WTC11 (cell line): ENCODE data around the gene CHST11. TPM values are rescaled to one million over a fixed set of nuclear protein-coding genes. Genes with fewer than 3 reads are reported as not detected.

Source experiments
- ATAC-seq: fragments of 200-7000 bp; cut with Tn5 transposase; 2 replicates; pipeline ENCODE4 v1.10.0; 2021; ENCODE audit warnings: mild to moderate bottlenecking, moderate library complexity
- CTCF ChIA-PET: fragments of 300-600 bp; sonication (Branson Sonifier 250); formaldehyde crosslinking; loops from one replicate; lab custom pipeline; 2021; ENCODE audit warnings: antibody characterized with exemption; lab: Charles Lee
- POLR2A ChIA-PET: fragments of 350-600 bp; sonication (Branson Sonifier 250); formaldehyde crosslinking; loops from one replicate; lab custom pipeline; 2021; ENCODE audit warnings: antibody characterized with exemption; lab: Charles Lee
- DNase-seq: peaks from one replicate; pipeline ENCODE4 v3.0.0; 2021; ENCODE audit warnings: low spot score
- H3K27ac Mint-ChIP-seq: 2 replicates; pipeline ENCODE4 v1.8.0; 2021; ENCODE audit warnings: mixed read lengths
- H3K27me3 Mint-ChIP-seq: 2 replicates; pipeline ENCODE4 v1.8.0; 2021; ENCODE audit warnings: low read depth, mild to moderate bottlenecking, moderate library complexity, mixed read lengths
- H3K36me3 Mint-ChIP-seq: 2 replicates; pipeline ENCODE4 v1.8.0; 2021; ENCODE audit warnings: mixed read lengths
- H3K4me1 Mint-ChIP-seq: 2 replicates; pipeline ENCODE4 v1.8.0; 2022; ENCODE audit warnings: mixed read lengths
- H3K4me3 Mint-ChIP-seq: 2 replicates; pipeline ENCODE4 v1.8.0; 2021; ENCODE audit warnings: mild to moderate bottlenecking, moderate library complexity, mixed read lengths
- H3K9me3 Mint-ChIP-seq: 2 replicates; pipeline ENCODE4 v1.8.0; 2021; ENCODE audit warnings: mixed read lengths
- CREB1 ChIP-seq: sonication (generic); formaldehyde crosslinking; IDR thresholded peaks from 2 replicates; pipeline ENCODE4 v1.8.0; 2023; ENCODE audit warnings: mild to moderate bottlenecking, missing genetic modification reagents
- OVOL2 ChIP-seq: fragments of 250-450 bp; sonication (Bioruptor Pico); IDR thresholded peaks from 2 replicates; pipeline ENCODE4 v1.9.0; 2021; ENCODE audit warnings: mild to moderate bottlenecking, borderline replicate concordance
- total RNA-seq: library from RNA; stranded (reverse); gene quantifications from 3 replicates; pipeline ENCODE4 v1.2.3, GENCODE V29; 2021
- TF ChIP-seq, protein P1 (sequence below): sonication (generic); formaldehyde crosslinking; IDR thresholded peaks from 2 replicates; pipeline ENCODE4 v1.8.0; 2023; ENCODE audit warnings: missing genetic modification reagents, mild to moderate bottlenecking, borderline replicate concordance
- TF ChIP-seq, protein P2 (sequence below): sonication (generic); formaldehyde crosslinking; IDR thresholded peaks from 2 replicates; pipeline ENCODE4 v1.8.1; 2022; ENCODE audit warnings: mild to moderate bottlenecking, missing genetic modification reagents, moderate library complexity, borderline replicate concordance
- TF ChIP-seq, protein P3 (sequence below): sonication (generic); formaldehyde crosslinking; IDR thresholded peaks from 2 replicates; pipeline ENCODE4 v1.8.1; 2022; ENCODE audit warnings: low read depth, missing genetic modification reagents, borderline replicate concordance
- TF ChIP-seq, protein P4 (sequence below): sonication (generic); formaldehyde crosslinking; IDR thresholded peaks from 2 replicates; pipeline ENCODE4 v1.8.0; 2022; ENCODE audit warnings: missing genetic modification reagents
- TF ChIP-seq, protein P5 (sequence below): sonication (generic); formaldehyde crosslinking; IDR thresholded peaks from 2 replicates; pipeline ENCODE4 v1.8.1; 2023; ENCODE audit warnings: mild to moderate bottlenecking, missing genetic modification reagents, moderate library complexity
- TF ChIP-seq, protein P6 (sequence below): fragments of 250-450 bp; sonication (Bioruptor Pico); conservative IDR thresholded peaks from 2 replicates; pipeline ENCODE4 v1.9.0; 2021; ENCODE audit warnings: mild to moderate bottlenecking

CHST11 gene
- total RNA-seq, 1 experiment from 2014 or later: 24.2 TPM

DNA sequence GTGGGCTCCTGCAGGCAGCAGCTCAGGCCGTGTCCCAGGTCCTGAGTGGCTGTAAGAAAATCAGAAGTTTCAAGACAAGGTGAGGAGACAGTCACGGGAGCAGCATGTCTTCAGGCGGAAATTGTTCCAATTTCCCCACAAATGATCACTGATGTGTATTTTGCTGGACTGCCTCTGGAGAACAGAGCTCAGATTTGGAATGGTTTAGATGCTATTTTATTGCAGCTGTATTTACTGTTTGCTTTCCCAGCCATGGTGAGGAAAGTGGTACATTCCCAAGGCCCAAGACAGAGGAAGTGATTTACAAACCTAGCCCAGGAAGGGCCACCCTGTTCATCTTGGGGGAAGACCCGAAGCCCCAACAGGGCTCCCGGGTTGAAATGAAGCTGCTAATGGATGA is 195.6 kb downstream of the CHST11 start:
- no peak overlapping the region for H3K27ac Mint-ChIP-seq
- TF ChIP-seq, protein P1, sequence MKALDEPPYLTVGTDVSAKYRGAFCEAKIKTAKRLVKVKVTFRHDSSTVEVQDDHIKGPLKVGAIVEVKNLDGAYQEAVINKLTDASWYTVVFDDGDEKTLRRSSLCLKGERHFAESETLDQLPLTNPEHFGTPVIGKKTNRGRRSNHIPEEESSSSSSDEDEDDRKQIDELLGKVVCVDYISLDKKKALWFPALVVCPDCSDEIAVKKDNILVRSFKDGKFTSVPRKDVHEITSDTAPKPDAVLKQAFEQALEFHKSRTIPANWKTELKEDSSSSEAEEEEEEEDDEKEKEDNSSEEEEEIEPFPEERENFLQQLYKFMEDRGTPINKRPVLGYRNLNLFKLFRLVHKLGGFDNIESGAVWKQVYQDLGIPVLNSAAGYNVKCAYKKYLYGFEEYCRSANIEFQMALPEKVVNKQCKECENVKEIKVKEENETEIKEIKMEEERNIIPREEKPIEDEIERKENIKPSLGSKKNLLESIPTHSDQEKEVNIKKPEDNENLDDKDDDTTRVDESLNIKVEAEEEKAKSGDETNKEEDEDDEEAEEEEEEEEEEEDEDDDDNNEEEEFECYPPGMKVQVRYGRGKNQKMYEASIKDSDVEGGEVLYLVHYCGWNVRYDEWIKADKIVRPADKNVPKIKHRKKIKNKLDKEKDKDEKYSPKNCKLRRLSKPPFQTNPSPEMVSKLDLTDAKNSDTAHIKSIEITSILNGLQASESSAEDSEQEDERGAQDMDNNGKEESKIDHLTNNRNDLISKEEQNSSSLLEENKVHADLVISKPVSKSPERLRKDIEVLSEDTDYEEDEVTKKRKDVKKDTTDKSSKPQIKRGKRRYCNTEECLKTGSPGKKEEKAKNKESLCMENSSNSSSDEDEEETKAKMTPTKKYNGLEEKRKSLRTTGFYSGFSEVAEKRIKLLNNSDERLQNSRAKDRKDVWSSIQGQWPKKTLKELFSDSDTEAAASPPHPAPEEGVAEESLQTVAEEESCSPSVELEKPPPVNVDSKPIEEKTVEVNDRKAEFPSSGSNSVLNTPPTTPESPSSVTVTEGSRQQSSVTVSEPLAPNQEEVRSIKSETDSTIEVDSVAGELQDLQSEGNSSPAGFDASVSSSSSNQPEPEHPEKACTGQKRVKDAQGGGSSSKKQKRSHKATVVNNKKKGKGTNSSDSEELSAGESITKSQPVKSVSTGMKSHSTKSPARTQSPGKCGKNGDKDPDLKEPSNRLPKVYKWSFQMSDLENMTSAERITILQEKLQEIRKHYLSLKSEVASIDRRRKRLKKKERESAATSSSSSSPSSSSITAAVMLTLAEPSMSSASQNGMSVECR (CRISPR knock-in tag): no peak
- no peak for TF ChIP-seq CREB1
- TF ChIP-seq, protein P2, sequence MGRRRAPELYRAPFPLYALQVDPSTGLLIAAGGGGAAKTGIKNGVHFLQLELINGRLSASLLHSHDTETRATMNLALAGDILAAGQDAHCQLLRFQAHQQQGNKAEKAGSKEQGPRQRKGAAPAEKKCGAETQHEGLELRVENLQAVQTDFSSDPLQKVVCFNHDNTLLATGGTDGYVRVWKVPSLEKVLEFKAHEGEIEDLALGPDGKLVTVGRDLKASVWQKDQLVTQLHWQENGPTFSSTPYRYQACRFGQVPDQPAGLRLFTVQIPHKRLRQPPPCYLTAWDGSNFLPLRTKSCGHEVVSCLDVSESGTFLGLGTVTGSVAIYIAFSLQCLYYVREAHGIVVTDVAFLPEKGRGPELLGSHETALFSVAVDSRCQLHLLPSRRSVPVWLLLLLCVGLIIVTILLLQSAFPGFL (CRISPR knock-in tag): no peak
- TF ChIP-seq, protein P3, sequence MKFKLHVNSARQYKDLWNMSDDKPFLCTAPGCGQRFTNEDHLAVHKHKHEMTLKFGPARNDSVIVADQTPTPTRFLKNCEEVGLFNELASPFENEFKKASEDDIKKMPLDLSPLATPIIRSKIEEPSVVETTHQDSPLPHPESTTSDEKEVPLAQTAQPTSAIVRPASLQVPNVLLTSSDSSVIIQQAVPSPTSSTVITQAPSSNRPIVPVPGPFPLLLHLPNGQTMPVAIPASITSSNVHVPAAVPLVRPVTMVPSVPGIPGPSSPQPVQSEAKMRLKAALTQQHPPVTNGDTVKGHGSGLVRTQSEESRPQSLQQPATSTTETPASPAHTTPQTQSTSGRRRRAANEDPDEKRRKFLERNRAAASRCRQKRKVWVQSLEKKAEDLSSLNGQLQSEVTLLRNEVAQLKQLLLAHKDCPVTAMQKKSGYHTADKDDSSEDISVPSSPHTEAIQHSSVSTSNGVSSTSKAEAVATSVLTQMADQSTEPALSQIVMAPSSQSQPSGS (CRISPR knock-in tag): no peak
- POLR2A ChIA-PET: no interaction called here
- DNase-seq (no peak), ATAC-seq (no peak)
- no peaks in the 10 kb centered on the region for H3K9me3 Mint-ChIP-seq
- CTCF ChIA-PET: interaction anchor here (0.6 to 2.6 kb wide), 4 partner anchors 8 to 271 kb away, joined by 3 to 9 read pairs (median 4); no protein-coding TSS in a partner anchor
- no peaks in the 10 kb centered on the region for H3K27me3 Mint-ChIP-seq
- no peak overlapping the region for H3K4me3 Mint-ChIP-seq
- 0 out of 2 replicates have a peak, but pooled peaks cover 3% of the 10 kb centered on the region for H3K36me3 Mint-ChIP-seq
- peaks cover 62% of the 10 kb centered on the region for H3K4me1 Mint-ChIP-seq

DNA sequence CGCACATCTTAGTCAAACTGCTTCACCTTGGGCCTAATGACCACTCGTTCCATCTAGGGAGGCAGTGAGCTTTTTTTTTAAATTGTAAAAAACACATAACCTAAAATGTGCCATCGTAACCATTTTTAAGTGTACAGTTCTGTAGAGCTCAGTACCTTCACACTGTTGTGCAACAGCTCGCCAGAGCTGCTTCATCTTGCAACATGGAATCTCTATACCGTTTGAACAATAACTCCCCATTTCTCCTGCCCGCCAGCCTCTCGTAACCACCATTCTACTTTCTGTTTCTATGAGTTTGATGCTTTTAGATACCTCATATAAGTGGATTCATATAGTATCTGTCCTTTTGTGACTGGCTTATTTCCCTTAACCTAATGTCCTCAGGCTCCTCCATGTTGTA is 196.2 kb downstream of the CHST11 start:
- Mint-ChIP-seq H3K9me3 (no peaks in the 10 kb centered on the region), H3K27ac (no peak overlapping the region), H3K4me3 (no peak overlapping the region), H3K4me1 (peaks cover 68% of the 10 kb centered on the region), H3K27me3 (no peaks in the 10 kb centered on the region), H3K36me3 (no peaks in the 10 kb centered on the region)
- POLR2A ChIA-PET: no interaction called here
- CTCF ChIA-PET: interaction anchor here (2.6 kb wide), 1 partner anchor 271 kb away, joined by 9 read pairs; no protein-coding TSS in a partner anchor
- ATAC-seq: no peak
- TF ChIP-seq, protein P4, sequence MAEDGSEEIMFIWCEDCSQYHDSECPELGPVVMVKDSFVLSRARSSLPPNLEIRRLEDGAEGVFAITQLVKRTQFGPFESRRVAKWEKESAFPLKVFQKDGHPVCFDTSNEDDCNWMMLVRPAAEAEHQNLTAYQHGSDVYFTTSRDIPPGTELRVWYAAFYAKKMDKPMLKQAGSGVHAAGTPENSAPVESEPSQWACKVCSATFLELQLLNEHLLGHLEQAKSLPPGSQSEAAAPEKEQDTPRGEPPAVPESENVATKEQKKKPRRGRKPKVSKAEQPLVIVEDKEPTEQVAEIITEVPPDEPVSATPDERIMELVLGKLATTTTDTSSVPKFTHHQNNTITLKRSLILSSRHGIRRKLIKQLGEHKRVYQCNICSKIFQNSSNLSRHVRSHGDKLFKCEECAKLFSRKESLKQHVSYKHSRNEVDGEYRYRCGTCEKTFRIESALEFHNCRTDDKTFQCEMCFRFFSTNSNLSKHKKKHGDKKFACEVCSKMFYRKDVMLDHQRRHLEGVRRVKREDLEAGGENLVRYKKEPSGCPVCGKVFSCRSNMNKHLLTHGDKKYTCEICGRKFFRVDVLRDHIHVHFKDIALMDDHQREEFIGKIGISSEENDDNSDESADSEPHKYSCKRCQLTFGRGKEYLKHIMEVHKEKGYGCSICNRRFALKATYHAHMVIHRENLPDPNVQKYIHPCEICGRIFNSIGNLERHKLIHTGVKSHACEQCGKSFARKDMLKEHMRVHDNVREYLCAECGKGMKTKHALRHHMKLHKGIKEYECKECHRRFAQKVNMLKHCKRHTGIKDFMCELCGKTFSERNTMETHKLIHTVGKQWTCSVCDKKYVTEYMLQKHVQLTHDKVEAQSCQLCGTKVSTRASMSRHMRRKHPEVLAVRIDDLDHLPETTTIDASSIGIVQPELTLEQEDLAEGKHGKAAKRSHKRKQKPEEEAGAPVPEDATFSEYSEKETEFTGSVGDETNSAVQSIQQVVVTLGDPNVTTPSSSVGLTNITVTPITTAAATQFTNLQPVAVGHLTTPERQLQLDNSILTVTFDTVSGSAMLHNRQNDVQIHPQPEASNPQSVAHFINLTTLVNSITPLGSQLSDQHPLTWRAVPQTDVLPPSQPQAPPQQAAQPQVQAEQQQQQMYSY: no peak
- TF ChIP-seq OVOL2: no peak
- TF ChIP-seq, protein P5, sequence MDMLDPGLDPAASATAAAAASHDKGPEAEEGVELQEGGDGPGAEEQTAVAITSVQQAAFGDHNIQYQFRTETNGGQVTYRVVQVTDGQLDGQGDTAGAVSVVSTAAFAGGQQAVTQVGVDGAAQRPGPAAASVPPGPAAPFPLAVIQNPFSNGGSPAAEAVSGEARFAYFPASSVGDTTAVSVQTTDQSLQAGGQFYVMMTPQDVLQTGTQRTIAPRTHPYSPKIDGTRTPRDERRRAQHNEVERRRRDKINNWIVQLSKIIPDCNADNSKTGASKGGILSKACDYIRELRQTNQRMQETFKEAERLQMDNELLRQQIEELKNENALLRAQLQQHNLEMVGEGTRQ (CRISPR knock-in tag): no peak
- TF ChIP-seq, protein P6, sequence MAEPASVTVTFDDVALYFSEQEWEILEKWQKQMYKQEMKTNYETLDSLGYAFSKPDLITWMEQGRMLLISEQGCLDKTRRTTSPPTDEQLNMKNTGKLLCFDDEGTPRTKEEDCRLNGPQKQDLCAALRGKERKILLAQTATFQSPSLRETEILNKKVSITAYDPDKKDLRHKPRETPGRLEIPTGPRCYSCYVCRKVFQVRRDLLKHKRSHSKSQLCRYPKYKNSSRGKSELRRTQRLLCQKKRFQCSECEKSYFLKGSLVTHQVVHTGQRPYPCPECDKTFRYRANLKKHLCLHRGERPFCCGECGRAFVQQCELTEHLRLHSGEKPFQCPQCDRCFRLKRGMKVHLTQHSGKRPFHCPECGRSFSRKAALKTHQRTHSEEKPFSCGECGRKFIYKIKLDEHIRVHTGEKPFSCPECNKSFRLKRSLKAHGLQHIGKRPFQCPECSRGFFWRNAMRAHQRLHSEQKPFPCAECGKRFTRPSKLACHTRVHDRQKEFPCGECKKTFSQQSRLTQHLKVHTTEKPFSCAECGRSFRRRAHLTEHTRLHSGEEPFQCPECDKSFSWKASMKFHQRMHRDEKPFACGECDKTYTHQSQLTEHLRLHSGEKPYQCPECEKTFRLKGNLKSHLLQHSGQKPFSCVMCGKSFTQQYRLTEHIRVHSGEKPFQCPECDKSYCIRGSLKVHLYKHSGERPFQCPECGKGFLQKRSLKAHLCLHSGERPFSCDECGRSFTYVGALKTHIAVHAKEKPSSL (CRISPR knock-in tag): no peak
- no peak for DNase-seq
